GM23338 (cell line): ENCODE results near the gene ROGDI. TPM values are rescaled to one million over a fixed set of nuclear protein-coding genes. Genes with fewer than 3 reads are reported as not detected.

ENCODE experiments used
- ATAC-seq: fragments of 200-7000 bp; cut with Tn5 transposase; 3 replicates; pipeline ENCODE4 v1.9.1; 2020
- DNase-seq: peaks from one replicate; pipeline ENCODE4 v3.0.0-alpha.2; 2015; ENCODE audit warnings: low spot score
- H2AFZ ChIP-seq: fragments of 200-600 bp; sonication (generic); 2 replicates; pipeline ENCODE4 v1.8.0; 2016; ENCODE audit warnings: antibody characterized with exemption, mild to moderate bottlenecking, moderate library complexity
- H3F3A ChIP-seq: fragments of 200-600 bp; sonication (generic); replicated peaks from 2 replicates; pipeline ENCODE4 v1.8.0; 2017; ENCODE audit warnings: antibody characterized with exemption, mixed run types, low read depth
- H3K27ac ChIP-seq: fragments of 200-600 bp; sonication (generic); 2 replicates; pipeline ENCODE4 v1.6.1; 2016; ENCODE audit warnings: low read depth
- H3K27me3 ChIP-seq: fragments of 200-600 bp; sonication (generic); 2 replicates; pipeline ENCODE4 v1.8.0; 2016; ENCODE audit warnings: mild to moderate bottlenecking, mixed run types, moderate library complexity; ENCODE audit not compliant: insufficient read depth
- H3K36me3 ChIP-seq: fragments of 200-600 bp; sonication (generic); 2 replicates; pipeline ENCODE4 v1.8.0; 2016; ENCODE audit warnings: mild to moderate bottlenecking; ENCODE audit not compliant: insufficient read depth
- H3K4me1 ChIP-seq: fragments of 200-600 bp; sonication (generic); 2 replicates; pipeline ENCODE4 v1.8.0; 2016; ENCODE audit warnings: mild to moderate bottlenecking, moderate library complexity; ENCODE audit not compliant: insufficient read depth
- H3K4me2 ChIP-seq: fragments of 200-600 bp; sonication (generic); 2 replicates; pipeline ENCODE4 v1.7.1; 2017; ENCODE audit warnings: mixed run types
- H3K4me3 ChIP-seq: fragments of 200-600 bp; sonication (generic); 2 replicates; pipeline ENCODE4 v1.6.1; 2016; ENCODE audit warnings: mixed run types
- H3K79me2 ChIP-seq: fragments of 200-600 bp; sonication (generic); replicated peaks from 2 replicates; pipeline ENCODE4 v1.8.0; 2017; ENCODE audit warnings: mild to moderate bottlenecking; ENCODE audit not compliant: insufficient read depth
- H3K9me2 ChIP-seq: fragments of 200-600 bp; sonication (generic); 2 replicates; pipeline ENCODE4 v1.8.0; 2017; ENCODE audit not compliant: insufficient read depth
- H4K20me1 ChIP-seq: fragments of 200-600 bp; sonication (generic); replicated peaks from 2 replicates; pipeline ENCODE4 v1.8.0; 2017; ENCODE audit warnings: mild to moderate bottlenecking; ENCODE audit not compliant: insufficient read depth
- H3K27ac Mint-ChIP-seq: 2 replicates; pipeline ENCODE4 v1.8.0; 2020; ENCODE audit warnings: inconsistent platforms, mild to moderate bottlenecking, moderate library complexity, mixed read lengths
- H3K27me3 Mint-ChIP-seq: 3 replicates; pipeline ENCODE4 v1.8.0; 2022; ENCODE audit warnings: low read depth, mild to moderate bottlenecking, moderate library complexity, mixed read lengths, inconsistent platforms; ENCODE audit not compliant: insufficient read depth, poor library complexity
- H3K36me3 Mint-ChIP-seq: 3 replicates; pipeline ENCODE4 v1.8.0; 2021; ENCODE audit warnings: low read depth, mild to moderate bottlenecking, inconsistent platforms, moderate library complexity, mixed read lengths
- H3K4me1 Mint-ChIP-seq: 3 replicates; pipeline ENCODE4 v1.8.0; 2020; ENCODE audit warnings: mild to moderate bottlenecking, inconsistent platforms, mixed read lengths
- H3K4me3 Mint-ChIP-seq: 3 replicates; pipeline ENCODE4 v1.8.0; 2021; ENCODE audit warnings: moderate library complexity, mild to moderate bottlenecking, inconsistent platforms, mixed read lengths
- H3K9me3 Mint-ChIP-seq: 3 replicates; pipeline ENCODE4 v1.8.0; 2020; ENCODE audit warnings: moderate library complexity, mild to moderate bottlenecking, inconsistent platforms, mixed read lengths
- CREB1 ChIP-seq: fragments of 250-450 bp; sonication (Bioruptor Pico); IDR thresholded peaks from 2 replicates; pipeline ENCODE4 v1.5.0; 2020; ENCODE audit warnings: low read depth, mild to moderate bottlenecking, moderate library complexity
- EZH2 ChIP-seq: fragments of 200-600 bp; sonication (generic); IDR thresholded peaks from one replicate; pipeline ENCODE4 v1.8.0; 2017; ENCODE audit warnings: antibody characterized with exemption, mild to moderate bottlenecking, low read depth; ENCODE audit not compliant: unreplicated experiment
- EZH2phosphoT487 ChIP-seq: fragments of 200-600 bp; sonication (generic); IDR thresholded peaks from one replicate; pipeline ENCODE4 v1.8.1; 2018; ENCODE audit warnings: antibody characterized with exemption; ENCODE audit not compliant: unreplicated experiment
- JUNB ChIP-seq: IDR thresholded peaks from one replicate; pipeline ENCODE4 v1.6.1; 2016; ENCODE audit warnings: antibody characterized with exemption; ENCODE audit not compliant: unreplicated experiment
- NANOG ChIP-seq: IDR thresholded peaks from 2 replicates; pipeline ENCODE4 v1.6.1; 2016; ENCODE audit warnings: antibody characterized with exemption, borderline replicate concordance
- POLR2AphosphoS5 ChIP-seq: IDR thresholded peaks from 2 replicates; pipeline ENCODE4 v1.6.1; 2016; ENCODE audit warnings: antibody characterized with exemption, low read depth
- REST ChIP-seq: IDR thresholded peaks from one replicate; pipeline ENCODE4 v1.6.1; 2018; ENCODE audit warnings: antibody characterized with exemption; ENCODE audit not compliant: unreplicated experiment
- STAT1 ChIP-seq: IDR thresholded peaks from one replicate; pipeline ENCODE4 v1.6.1; 2016; ENCODE audit warnings: antibody characterized with exemption; ENCODE audit not compliant: unreplicated experiment
- ZNF114 ChIP-seq: fragments of 250-450 bp; sonication (Bioruptor Pico); IDR thresholded peaks from 2 replicates; pipeline ENCODE4 v1.5.0; 2020; ENCODE audit warnings: mild to moderate bottlenecking, moderate library complexity
- ZNF331 ChIP-seq: fragments of 250-450 bp; sonication (Bioruptor Pico); IDR thresholded peaks from 2 replicates; pipeline ENCODE4 v1.5.0; 2020; ENCODE audit warnings: low read depth, mild to moderate bottlenecking, moderate library complexity
- polyA plus RNA-seq: library from polyadenylated mRNA; unstranded; fragments of >200 nt; fragmentation: Nextera tagmentation; extraction: Ambion mirVana; gene quantifications from 2 replicates; pipeline ENCODE4 v1.2.1, GENCODE V29; 2016
- total RNA-seq: library from RNA; depleted of rRNA; stranded (reverse); fragments of >200 nt; shearing (Covaris generic); gene quantifications from 2 replicates; pipeline ENCODE4 v1.2.3, GENCODE V29; 2014
- TF ChIP-seq, protein P1 (sequence below), 2 experiments: fragments of 200-600 bp in 1 of 2; sonication (generic) in 1 of 2; conservative IDR thresholded peaks; 2 replicates each; pipeline versions ENCODE4 v1.5.1 to v1.6.1; 2016 to 2017; ENCODE audit warnings: antibody characterized with exemption in 2 of 2, low read depth in 2 of 2, mild to moderate bottlenecking in 2 of 2, moderate library complexity in 1 of 2
- TF ChIP-seq, protein P2 (sequence below): IDR thresholded peaks from 2 replicates; pipeline ENCODE4 v1.6.1; 2016; ENCODE audit warnings: antibody characterized with exemption
- TF ChIP-seq, protein P3 (sequence below): fragments of 250-450 bp; sonication (Bioruptor Pico); IDR thresholded peaks from 2 replicates; pipeline ENCODE4 v1.5.0; 2020; ENCODE audit warnings: mild to moderate bottlenecking, moderate library complexity

ROGDI gene
- total and polyA plus RNA-seq, 2 experiments from 2014 or later = 30.3 to 38.8 TPM

DNA sequence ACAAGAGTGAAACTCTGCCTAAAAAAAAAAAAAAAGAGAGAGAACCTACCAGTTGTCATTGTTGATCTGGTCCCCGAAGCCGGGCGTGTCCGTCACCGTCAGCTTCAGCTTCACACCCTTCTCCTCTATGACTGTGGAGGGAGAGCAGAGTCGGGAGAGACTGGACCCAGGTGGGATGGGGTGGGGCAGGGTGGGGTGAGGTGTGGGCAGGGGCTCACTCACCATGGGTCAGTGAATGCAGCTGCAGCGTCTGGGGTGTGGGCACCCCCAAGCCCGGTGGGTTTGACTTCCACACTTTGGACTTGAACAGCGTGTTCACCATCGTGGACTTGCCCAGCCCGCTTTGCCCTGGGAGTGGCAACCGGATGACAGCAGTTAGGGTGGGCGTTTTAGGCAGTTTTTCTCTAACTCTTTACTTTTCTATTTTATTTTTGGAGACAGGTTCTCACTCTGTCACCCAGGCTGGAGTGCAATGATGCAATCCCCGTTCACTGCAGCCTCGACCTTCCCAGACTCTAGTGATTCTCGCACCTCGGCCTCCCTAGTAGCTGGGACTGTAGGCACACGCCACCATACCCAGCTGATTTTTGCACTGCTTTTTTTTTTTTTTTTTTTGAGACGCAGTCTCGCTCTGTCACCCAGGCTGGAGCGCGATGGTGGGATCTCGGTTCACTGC lies 16.5 kb downstream of the ROGDI start:
- TF ChIP-seq NANOG = no peak
- TF ChIP-seq EZH2 = no peak
- TF ChIP-seq, protein P1, sequence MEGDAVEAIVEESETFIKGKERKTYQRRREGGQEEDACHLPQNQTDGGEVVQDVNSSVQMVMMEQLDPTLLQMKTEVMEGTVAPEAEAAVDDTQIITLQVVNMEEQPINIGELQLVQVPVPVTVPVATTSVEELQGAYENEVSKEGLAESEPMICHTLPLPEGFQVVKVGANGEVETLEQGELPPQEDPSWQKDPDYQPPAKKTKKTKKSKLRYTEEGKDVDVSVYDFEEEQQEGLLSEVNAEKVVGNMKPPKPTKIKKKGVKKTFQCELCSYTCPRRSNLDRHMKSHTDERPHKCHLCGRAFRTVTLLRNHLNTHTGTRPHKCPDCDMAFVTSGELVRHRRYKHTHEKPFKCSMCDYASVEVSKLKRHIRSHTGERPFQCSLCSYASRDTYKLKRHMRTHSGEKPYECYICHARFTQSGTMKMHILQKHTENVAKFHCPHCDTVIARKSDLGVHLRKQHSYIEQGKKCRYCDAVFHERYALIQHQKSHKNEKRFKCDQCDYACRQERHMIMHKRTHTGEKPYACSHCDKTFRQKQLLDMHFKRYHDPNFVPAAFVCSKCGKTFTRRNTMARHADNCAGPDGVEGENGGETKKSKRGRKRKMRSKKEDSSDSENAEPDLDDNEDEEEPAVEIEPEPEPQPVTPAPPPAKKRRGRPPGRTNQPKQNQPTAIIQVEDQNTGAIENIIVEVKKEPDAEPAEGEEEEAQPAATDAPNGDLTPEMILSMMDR (conservative IDR thresholded peaks at IDR 0.05; ENCODE audit: low read depth in 2 of 2) = no peak
- TF ChIP-seq CREB1 (CRISPR knock-in tag) = no peak
- TF ChIP-seq ZNF331 (CRISPR knock-in tag) = no peak
- TF ChIP-seq STAT1 = no peak
- TF ChIP-seq EZH2phosphoT487 = no peak
- no peak for TF ChIP-seq ZNF114 (CRISPR knock-in tag)
- TF ChIP-seq REST = no peak
- TF ChIP-seq POLR2AphosphoS5 = no peak
- no peak for TF ChIP-seq JUNB
- TF ChIP-seq, protein P2, sequence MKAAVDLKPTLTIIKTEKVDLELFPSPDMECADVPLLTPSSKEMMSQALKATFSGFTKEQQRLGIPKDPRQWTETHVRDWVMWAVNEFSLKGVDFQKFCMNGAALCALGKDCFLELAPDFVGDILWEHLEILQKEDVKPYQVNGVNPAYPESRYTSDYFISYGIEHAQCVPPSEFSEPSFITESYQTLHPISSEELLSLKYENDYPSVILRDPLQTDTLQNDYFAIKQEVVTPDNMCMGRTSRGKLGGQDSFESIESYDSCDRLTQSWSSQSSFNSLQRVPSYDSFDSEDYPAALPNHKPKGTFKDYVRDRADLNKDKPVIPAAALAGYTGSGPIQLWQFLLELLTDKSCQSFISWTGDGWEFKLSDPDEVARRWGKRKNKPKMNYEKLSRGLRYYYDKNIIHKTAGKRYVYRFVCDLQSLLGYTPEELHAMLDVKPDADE = no peak
- TF ChIP-seq, protein P3, sequence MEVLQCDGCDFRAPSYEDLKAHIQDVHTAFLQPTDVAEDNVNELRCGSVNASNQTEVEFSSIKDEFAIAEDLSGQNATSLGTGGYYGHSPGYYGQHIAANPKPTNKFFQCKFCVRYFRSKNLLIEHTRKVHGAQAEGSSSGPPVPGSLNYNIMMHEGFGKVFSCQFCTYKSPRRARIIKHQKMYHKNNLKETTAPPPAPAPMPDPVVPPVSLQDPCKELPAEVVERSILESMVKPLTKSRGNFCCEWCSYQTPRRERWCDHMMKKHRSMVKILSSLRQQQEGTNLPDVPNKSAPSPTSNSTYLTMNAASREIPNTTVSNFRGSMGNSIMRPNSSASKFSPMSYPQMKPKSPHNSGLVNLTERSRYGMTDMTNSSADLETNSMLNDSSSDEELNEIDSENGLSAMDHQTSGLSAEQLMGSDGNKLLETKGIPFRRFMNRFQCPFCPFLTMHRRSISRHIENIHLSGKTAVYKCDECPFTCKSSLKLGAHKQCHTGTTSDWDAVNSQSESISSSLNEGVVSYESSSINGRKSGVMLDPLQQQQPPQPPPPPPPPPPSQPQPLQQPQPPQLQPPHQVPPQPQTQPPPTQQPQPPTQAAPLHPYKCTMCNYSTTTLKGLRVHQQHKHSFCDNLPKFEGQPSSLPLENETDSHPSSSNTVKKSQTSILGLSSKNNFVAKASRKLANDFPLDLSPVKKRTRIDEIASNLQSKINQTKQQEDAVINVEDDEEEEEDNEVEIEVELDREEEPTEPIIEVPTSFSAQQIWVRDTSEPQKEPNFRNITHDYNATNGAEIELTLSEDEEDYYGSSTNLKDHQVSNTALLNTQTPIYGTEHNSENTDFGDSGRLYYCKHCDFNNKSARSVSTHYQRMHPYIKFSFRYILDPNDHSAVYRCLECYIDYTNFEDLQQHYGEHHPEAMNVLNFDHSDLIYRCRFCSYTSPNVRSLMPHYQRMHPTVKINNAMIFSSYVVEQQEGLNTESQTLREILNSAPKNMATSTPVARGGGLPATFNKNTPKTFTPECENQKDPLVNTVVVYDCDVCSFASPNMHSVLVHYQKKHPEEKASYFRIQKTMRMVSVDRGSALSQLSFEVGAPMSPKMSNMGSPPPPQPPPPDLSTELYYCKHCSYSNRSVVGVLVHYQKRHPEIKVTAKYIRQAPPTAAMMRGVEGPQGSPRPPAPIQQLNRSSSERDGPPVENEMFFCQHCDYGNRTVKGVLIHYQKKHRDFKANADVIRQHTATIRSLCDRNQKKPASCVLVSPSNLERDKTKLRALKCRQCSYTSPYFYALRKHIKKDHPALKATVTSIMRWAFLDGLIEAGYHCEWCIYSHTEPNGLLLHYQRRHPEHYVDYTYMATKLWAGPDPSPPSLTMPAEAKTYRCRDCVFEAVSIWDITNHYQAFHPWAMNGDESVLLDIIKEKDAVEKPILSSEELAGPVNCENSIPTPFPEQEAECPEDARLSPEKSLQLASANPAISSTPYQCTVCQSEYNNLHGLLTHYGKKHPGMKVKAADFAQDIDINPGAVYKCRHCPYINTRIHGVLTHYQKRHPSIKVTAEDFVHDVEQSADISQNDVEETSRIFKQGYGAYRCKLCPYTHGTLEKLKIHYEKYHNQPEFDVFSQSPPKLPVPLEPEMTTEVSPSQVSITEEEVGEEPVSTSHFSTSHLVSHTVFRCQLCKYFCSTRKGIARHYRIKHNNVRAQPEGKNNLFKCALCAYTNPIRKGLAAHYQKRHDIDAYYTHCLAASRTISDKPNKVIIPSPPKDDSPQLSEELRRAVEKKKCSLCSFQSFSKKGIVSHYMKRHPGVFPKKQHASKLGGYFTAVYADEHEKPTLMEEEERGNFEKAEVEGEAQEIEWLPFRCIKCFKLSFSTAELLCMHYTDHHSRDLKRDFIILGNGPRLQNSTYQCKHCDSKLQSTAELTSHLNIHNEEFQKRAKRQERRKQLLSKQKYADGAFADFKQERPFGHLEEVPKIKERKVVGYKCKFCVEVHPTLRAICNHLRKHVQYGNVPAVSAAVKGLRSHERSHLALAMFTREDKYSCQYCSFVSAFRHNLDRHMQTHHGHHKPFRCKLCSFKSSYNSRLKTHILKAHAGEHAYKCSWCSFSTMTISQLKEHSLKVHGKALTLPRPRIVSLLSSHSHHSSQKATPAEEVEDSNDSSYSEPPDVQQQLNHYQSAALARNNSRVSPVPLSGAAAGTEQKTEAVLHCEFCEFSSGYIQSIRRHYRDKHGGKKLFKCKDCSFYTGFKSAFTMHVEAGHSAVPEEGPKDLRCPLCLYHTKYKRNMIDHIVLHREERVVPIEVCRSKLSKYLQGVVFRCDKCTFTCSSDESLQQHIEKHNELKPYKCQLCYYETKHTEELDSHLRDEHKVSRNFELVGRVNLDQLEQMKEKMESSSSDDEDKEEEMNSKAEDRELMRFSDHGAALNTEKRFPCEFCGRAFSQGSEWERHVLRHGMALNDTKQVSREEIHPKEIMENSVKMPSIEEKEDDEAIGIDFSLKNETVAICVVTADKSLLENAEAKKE (CRISPR knock-in tag) = no peak
- H3K4me1 Mint-ChIP-seq = peaks cover 13% of the 10 kb centered on the region
- DNase-seq = no peak
- H3K27ac ChIP-seq = no peak overlapping the region
- H3K9me3 Mint-ChIP-seq = peaks cover 2% of the 10 kb centered on the region; the same call in 2 of the 3 replicates
- no peaks in the 10 kb centered on the region for H3F3A ChIP-seq
- no peaks in the 10 kb centered on the region for H3K36me3 ChIP-seq
- no peak overlapping the region for H3K27ac Mint-ChIP-seq
- H3K4me3 Mint-ChIP-seq = no peak overlapping the region
- no peaks in the 10 kb centered on the region for H3K79me2 ChIP-seq
- no peak overlapping the region for H3K4me2 ChIP-seq
- no peak overlapping the region for H2AFZ ChIP-seq
- no peak overlapping the region for H3K4me3 ChIP-seq
- H3K27me3 Mint-ChIP-seq = peaks cover 27% of the 10 kb centered on the region
- H4K20me1 ChIP-seq = no peaks in the 10 kb centered on the region
- H3K27me3 ChIP-seq = no peaks in the 10 kb centered on the region
- no peaks in the 10 kb centered on the region for H3K9me2 ChIP-seq
- ATAC-seq = no peak
- H3K4me1 ChIP-seq = peaks cover 12% of the 10 kb centered on the region; the same call in 1 of the 2 replicates
- H3K36me3 Mint-ChIP-seq = peaks cover 19% of the 10 kb centered on the region
